Fibroblast of skin of left quadriceps (primary cell): Measurements from ENCODE around the gene KRTAP23-1.

Source experiments
- DNase-seq, 2 experiments: peaks; one replicate each; pipeline ENCODE4 v3.0.0-alpha.2; 2013; ENCODE audit warnings: low read depth in 2 of 2

Gene KRTAP23-1, protein sequence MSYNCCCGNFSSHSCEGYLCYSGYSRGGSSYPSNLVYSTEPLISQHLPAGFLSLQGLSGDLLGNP

GRCh38 chr21:30348506-30348905 lies at the start of gene KRTAP23-1:
Gene KRTAP23-1, minus strand, starts transcription at chr21:30348606. Its CDS starts 0 bp downstream, at chr21:30348606.
- no peak for DNase-seq

DNA sequence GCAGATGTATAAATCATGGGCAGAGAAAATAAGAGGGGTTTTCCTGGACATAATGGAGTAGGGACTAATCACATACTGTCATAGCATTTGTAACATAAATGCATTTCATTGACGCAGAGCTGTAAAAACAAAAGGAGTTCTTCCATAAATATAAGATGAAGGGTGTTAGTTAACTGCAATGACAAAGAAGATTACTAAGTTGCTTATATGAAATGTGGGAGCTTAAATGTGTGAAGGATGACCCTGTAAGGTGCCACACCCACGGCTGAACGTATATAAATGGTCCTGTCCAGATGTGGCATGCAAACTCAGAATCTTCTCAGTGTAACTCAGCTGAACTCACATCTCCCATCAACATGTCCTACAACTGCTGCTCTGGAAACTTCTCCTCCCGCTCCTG lies 47.3 kb upstream of the KRTAP23-1 start, which contains the start of gene KRTAP13-1:
KRTAP13-1 (plus strand) TSS at position 301 of the 400 bp plus-strand sequence; CDS start at position 357, 56 bp downstream.
- no peak for DNase-seq

GRCh38 chr21:30391492-30392025 lies 43.2 kb upstream of the KRTAP23-1 start:
- no peak for DNase-seq

DNA sequence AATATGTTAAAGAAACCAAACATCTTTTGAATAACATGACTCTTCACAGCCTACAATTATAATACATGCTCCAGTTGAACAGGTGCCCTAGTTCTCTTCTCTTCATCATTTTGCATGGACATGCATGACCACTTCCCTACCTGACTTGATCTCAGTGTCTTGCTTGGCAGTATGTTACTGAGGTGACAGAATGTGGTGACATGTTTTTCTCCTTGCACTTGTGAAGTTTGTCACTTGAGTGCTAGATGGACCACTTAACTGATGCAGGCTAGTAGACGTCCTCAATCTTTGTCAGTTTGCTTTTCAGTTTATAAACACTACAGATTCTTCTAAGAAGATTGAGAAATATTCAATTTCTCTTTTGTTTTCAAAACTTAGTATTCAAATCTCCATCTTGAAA lies 33.8 kb upstream of the KRTAP23-1 start:
- no peak for DNase-seq

GRCh38 chr21:30372139-30372770 lies 23.8 kb upstream of the KRTAP23-1 start, which contains the start of gene KRTAP13-2:
Gene KRTAP13-2, minus strand, starts transcription at chr21:30372271. Its CDS starts 58 bp downstream, at chr21:30372213.
- DNase-seq = no peak

- no peak for DNase-seq
Measured at GRCh38 chr21:30355906-30356305, 7.5 kb upstream of the KRTAP23-1 start.

DNA sequence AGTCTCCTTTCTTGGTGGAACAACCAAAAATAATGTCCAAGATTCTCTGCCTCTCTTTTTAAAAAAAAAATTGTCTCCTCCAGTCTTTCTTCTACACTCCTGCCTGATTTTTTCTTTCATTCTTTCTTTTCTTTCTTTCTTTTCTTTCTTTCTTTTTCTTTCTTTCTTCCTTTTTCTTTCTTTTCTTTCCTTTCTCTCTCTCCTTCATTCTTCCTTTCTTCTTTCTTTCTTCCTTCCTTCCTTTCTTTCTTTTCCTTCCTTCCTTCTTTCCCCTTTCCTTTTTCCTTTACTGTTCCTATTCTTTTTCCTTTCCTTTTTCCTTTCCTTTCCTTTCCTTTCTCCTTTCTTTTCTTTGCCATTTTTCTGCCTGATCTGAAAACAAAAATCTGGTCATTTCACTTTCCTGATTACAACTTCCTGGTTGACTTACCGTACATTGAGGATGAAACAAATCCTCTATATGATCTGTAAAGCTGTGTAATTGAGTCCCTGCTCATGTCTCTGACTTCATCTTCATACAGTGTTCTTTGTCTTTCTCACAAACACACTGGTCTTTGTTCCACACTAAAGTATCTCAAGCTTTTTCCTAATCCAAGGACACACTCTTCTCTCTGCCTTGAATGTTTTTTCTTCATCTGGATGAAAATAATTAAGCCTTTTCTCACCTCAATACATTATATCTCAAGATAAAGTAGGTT lies 6.1 kb upstream of the KRTAP23-1 start:
- no peak for DNase-seq

DNA sequence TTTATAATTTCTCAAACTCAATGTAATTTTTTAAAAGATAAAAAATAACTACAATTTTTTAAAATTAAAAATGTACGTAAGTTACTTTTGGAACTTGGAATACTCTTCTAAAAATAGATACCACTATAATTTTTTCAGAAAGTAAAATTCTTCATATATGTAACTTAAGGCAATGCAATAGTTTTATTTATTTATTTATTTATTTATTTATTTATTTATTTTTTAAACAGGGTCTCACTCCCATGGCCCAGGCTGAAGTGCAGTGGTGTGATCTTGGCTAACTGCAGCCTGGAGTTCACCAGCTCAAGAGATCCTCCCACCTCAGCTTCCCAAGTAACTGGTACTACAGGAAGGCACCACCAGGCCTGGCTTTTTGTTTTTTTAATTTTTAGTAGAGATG lies 3.1 kb upstream of the KRTAP23-1 start:
- DNase-seq = no peak

DNA sequence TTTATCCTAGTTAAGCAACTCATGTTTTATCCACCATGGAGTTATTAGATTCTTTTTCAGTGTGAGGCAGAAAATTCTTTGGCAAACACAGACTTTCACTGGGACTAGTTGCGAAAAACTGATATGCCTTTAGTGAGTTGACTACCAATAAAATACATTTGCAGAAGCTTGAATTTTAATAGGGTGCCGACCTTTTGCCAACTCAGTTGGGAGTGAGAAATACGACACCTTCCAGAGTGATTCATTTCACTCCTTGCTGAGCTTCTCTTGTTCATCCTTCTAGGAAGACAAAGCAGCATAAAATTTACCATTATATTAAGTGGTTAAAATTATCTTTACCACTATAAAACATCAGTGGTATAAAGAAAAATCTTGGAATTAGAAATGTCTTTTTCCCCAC lies 1.2 kb upstream of the KRTAP23-1 start:
- DNase-seq = no peak

DNA sequence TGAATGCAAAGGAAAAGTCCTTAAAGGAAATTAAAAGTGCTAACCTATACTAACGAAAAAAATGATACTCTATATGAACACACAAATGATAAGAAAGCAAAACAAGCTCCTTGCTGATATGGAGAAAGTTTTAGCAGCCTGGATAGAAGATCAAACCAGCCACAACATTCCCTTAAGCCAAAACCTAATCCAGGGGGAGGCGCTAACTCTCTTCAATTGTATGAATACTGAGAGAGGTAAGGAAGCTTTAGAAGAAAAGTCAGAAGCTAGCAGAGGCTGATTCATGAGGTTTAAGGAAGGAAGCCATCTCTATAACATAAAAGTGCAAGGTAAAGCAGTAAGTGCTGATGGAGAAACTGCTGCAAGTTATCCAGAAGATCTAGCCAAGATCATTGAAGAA lies 3.4 kb downstream of the KRTAP23-1 start:
- DNase-seq = no peak

DNA sequence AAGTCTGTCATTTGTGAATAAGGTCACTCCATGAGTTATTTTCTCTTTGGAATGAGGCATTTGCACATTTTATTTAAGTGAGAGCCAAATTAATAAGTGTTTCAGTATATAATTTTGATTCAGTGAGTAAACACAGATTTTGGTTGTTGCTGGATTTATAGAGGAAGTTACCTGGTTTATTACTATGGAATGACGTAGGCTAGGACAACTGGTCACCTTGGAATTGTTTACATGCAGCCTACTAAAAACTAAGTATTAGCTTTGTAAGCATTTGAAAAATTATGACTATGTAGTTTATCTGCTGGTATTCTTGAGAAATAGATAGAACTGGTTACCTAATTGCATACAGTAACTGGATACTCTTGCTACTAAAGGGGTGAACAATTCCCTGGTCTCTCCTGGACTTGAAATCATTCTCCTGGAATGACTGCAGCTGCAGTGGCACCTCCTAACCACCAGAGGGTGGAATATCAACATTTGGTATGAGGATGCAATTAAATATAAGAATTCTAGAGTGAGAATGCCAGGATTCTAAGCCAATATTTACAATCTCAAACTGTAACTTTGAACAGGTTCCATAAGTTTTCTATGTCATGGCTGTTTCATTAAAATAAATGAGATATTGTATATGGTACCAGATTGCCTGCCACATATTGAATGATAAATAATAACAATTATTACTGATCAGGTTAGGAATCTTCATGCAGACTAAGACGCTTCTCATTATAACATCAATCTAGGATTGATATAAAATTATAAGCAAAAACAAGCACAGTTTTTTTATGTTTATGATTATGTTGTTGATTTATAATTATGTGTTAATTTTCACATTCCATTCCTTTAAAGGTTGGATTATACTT lies 7.5 kb downstream of the KRTAP23-1 start:
- peak in 1 of 2 experiments; percentile 13 for DNase-seq

DNA sequence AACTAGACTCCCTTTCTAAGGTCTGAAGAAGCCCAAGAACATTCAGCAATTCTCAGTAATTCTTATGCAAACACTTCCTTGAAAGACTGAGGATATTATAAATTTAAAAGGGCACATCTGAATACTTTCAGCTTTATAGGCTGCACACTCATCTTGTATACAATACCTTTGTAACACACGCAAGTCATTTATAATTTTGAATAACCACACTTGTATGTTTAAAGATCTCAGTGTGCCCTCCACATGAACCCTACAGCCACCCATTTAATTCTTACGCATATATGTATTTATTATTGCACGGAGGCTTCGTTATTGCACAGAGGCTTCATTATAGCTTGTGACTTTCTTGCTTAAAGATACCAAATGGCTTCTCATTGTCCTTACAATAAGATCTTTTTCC lies 9.7 kb downstream of the KRTAP23-1 start:
- DNase-seq = no peak

GRCh38 chr21:30337772-30338171 lies 10.6 kb downstream of the KRTAP23-1 start:
- no peak for DNase-seq

GRCh38 chr21:30337276-30337744 lies 11.1 kb downstream of the KRTAP23-1 start, which contains the start of gene KRTAP27-1:
Gene KRTAP27-1, minus strand, starts transcription at chr21:30337694. Its CDS starts 26 bp downstream, at chr21:30337668.
- DNase-seq = no peak

DNA sequence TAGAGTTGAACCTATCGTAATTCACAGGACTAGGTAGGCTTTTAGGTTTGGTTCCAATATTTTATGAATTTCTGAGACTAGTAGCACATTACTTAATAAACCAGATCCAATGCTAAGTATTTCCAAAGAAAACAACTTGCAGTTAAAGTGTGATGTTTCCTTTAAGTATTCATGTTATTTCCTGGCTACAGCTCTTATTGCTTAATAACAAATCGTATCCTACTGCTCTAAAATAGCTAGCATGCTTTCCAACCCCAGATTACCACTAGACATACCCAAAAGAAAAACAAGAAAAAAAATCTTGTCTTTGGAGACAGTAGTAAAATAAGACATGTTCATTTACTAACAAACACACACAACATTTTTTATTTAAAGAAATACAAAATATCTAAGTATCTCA lies 11.8 kb downstream of the KRTAP23-1 start:
- DNase-seq = peak; percentile 6 to 23

DNA sequence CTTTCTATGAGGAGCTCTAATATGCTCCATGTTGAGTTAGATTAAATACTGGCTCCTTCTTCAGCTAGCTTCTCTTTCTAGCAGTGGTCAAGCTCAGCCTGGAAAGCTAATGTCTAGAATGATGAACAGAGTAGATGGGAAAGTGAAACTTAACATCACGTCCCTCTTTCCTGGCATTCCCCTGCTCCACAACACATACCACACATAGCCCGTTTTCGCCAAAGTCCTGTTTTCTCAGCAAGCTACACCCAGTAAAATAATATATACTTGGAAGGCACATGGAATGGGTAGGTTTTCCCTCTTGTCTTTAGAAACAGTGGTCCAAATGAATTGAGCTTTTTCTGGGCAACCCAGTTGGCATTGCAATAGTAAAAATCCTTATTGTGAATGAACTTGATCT lies 14.7 kb downstream of the KRTAP23-1 start:
- DNase-seq = no peak

DNA sequence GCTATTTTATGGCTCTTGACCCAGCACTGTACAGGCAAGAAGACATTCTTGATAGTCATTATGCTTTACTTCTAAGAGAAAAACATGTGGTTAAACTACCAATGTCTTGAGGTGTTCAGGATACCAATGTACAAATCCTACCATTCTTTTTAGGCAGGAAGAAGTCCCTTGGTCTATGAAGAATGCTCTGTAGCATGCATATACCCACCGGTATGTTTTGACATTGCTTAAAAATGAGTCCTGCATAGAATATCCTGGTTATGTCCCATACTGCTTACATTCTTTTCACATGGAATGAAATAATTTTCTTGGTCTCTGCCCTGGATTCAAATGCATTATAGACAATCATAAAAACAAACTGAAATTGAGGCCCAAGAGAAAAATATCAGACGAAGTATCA lies 15.7 kb downstream of the KRTAP23-1 start:
- DNase-seq = no peak

DNA sequence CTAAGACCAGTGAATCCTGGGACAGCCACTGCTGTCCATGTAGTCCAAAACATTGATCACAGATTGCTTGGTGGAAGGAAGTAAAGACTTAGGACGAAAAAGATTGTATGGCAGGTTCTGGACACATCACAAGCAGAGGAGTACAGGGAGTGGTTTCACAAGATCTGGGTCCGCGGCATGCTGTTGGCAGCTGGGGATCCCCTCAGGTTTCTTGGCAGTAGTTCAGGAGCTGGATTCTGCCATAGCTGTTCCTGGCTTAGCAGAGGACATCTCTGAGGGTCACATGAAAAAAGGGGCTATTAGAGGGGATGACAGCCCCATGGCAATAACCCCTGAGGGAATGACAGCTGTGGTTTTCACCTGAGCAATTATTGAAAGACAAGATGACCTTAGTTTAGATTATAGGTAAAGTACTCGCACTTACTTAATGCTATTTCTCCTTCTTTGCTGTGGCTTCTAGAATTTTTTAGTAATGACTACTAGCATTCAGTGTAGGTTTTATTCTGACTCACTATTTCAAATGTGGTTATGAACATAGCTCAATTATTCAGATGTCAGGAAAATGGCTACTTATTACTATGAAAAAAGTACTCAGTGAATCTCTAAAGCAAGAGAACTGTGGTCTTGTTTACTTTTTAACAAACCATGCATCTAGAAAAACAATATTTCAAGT lies 19.1 kb downstream of the KRTAP23-1 start:
- peak in 1 of 2 experiments; percentile 1 for DNase-seq

- DNase-seq = no peak
Measured at GRCh38 chr21:30326390-30326789, 22.0 kb downstream of the KRTAP23-1 start.

- no peak for DNase-seq
Measured at GRCh38 chr21:30320215-30320614, 28.2 kb downstream of the KRTAP23-1 start, which contains the start of gene KRTAP26-1. Gene KRTAP26-1, minus strand, starts transcription at chr21:30320315. Its CDS starts 280 bp downstream, at chr21:30320035.

DNA sequence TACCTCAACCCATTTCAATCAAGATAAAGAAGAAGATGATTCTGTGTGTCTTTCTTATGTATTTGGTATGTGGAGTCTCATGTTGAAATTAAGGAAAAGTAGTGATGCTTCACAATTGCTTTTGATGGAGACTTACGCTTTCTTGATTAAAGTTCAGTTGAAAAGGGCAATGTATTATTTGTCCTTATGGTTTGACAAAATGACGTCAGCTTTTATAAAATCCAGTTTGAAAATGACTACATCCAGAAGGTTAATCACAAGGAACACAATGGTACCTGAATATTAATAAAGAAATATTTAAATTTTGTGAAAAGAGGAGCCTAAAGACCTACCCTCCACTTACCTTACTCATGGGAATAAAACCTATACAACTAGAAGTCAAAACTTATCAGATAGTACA lies 32.7 kb downstream of the KRTAP23-1 start:
- DNase-seq = no peak
